A673 (cell line): ENCODE results near the gene FERMT3. TPM values are rescaled to one million over a fixed set of nuclear protein-coding genes. Genes with fewer than 3 reads are reported as not detected.

Experiments used
- BruUV-seq: library from RNA; stranded (reverse); fragments of 400-500 nt; replicated peaks from 2 replicates; lab custom pipeline; 2021; lab: Mats Ljungman, UMichigan
- CTCF ChIA-PET: fragments of 300-600 bp; sonication (Branson Sonifier 250); formaldehyde crosslinking; loops from one replicate; lab custom pipeline; 2022; ENCODE audit warnings: antibody characterized with exemption; lab: Charles Lee
- POLR2A ChIA-PET: fragments of 300-600 bp; sonication (Branson Sonifier 250); formaldehyde crosslinking; loops from one replicate; lab custom pipeline; 2022; ENCODE audit warnings: antibody characterized with exemption; ENCODE audit not compliant: low non-redundant PET; lab: Charles Lee
- DNase-seq: peaks from one replicate; pipeline ENCODE4 v3.0.0-alpha.2; 2015; ENCODE audit warnings: low spot score
- H3K27ac ChIP-seq: fragments of 200-600 bp; sonication (generic); 2 replicates; pipeline ENCODE4 v1.5.1; 2016; ENCODE audit warnings: mixed run types, low read depth, mild to moderate bottlenecking, mixed read lengths, antibody characterized with exemption, low read length; ENCODE audit not compliant: poor library complexity, severe bottlenecking
- H3K27me3 ChIP-seq: fragments of 200-600 bp; sonication (generic); replicated peaks from 2 replicates; pipeline ENCODE4 v1.6.1; 2017; ENCODE audit warnings: mixed run types, low read depth, mild to moderate bottlenecking, mixed read lengths, antibody characterized with exemption, low read length; ENCODE audit not compliant: insufficient read depth, poor library complexity
- H3K36me3 ChIP-seq: fragments of 200-600 bp; sonication (generic); 2 replicates; pipeline ENCODE4 v1.6.1; 2016; ENCODE audit warnings: mixed run types, mild to moderate bottlenecking, mixed read lengths, antibody characterized with exemption, low read length; ENCODE audit not compliant: insufficient read depth, poor library complexity, severe bottlenecking
- H3K4me1 ChIP-seq: fragments of 200-600 bp; sonication (generic); 2 replicates; pipeline ENCODE4 v1.6.1; 2017; ENCODE audit warnings: mixed run types, mild to moderate bottlenecking, mixed read lengths, antibody characterized with exemption, low read length; ENCODE audit not compliant: insufficient read depth, poor library complexity, severe bottlenecking
- H3K4me3 ChIP-seq: fragments of 200-600 bp; sonication (generic); 2 replicates; pipeline ENCODE4 v1.5.1; 2016; ENCODE audit warnings: low read depth, mixed run types, mild to moderate bottlenecking, mixed read lengths, low read length; ENCODE audit not compliant: poor library complexity, severe bottlenecking
- H3K9me3 ChIP-seq: fragments of 200-600 bp; sonication (generic); 2 replicates; pipeline ENCODE4 v1.6.1; 2016; ENCODE audit warnings: mixed run types, low read depth, mild to moderate bottlenecking, mixed read lengths, antibody characterized with exemption, low read length; ENCODE audit not compliant: poor library complexity, severe bottlenecking
- CTCF ChIP-seq: fragments of 300-800, 200-600 bp; sonication (generic); conservative IDR thresholded peaks from 2 replicates; pipeline ENCODE4 v1.5.1; 2017; ENCODE audit warnings: low read depth, mild to moderate bottlenecking, antibody characterized with exemption, low read length, moderate library complexity, mixed read lengths
- EZH2 ChIP-seq: fragments of 200-600 bp; sonication (generic); IDR thresholded peaks from 2 replicates; pipeline ENCODE4 v1.6.1; 2017; ENCODE audit warnings: borderline replicate concordance, low read depth, mild to moderate bottlenecking, mixed read lengths, antibody characterized with exemption, low read length; ENCODE audit not compliant: poor library complexity, severe bottlenecking
- intact Hi-C: fragments of 100-400 bp; cut with micrococcal nuclease; formaldehyde crosslinking; loops from one replicate; pipeline ENCODE4 v1.10.0; 2022; ENCODE audit not compliant: unreplicated experiment
- total RNA-seq: library from RNA; stranded (reverse); gene quantifications from 2 replicates; pipeline ENCODE4 v1.2.3, GENCODE V29; 2021

FERMT3 gene
- total RNA-seq, 1 experiment from 2014 or later: 99.3 TPM

GRCh38 chr11:64237484-64237951 is 31.0 kb downstream of the FERMT3 start:
- Histone ChIP-seq H3K27me3 (no peaks in the 10 kb centered on the region), H3K4me3 (no peak overlapping the region), H3K4me1 (peaks cover 11% of the 10 kb centered on the region), H3K36me3 (peaks cover 16% of the 10 kb centered on the region), H3K9me3 (no peaks in the 10 kb centered on the region), H3K27ac (no peak overlapping the region)
- ChIA-PET POLR2A (interaction anchor here (0.5 to 0.6 kb wide), 2 partner anchors 260 to 394 kb away, joined by 3 to 4 read pairs; no protein-coding TSS in a partner anchor), CTCF (interaction anchor here (1.7 kb wide), 1 partner anchor 33 kb away, joined by 5 read pairs; no protein-coding TSS in a partner anchor)
- DNase-seq: no peak
- intact Hi-C loops: no loop called here
- no TSS peak for BruUV-seq
- TF ChIP-seq CTCF: no peak
- no peak for TF ChIP-seq EZH2

- H3K36me3 ChIP-seq: peaks cover 16% of the 10 kb centered on the region
- no TSS peak for BruUV-seq
- no peak for TF ChIP-seq EZH2
- no peak for TF ChIP-seq CTCF
- H3K27me3 ChIP-seq: no peaks in the 10 kb centered on the region
- CTCF ChIA-PET: interaction anchor here (1.7 kb wide), 1 partner anchor 34 kb away, joined by 5 read pairs; no protein-coding TSS in a partner anchor
- intact Hi-C loops: no loop called here
- DNase-seq: no peak
- POLR2A ChIA-PET: no interaction called here
- H3K27ac ChIP-seq: no peak overlapping the region
- H3K4me1 ChIP-seq: peaks cover 11% of the 10 kb centered on the region
- H3K4me3 ChIP-seq: no peak overlapping the region
- H3K9me3 ChIP-seq: no peaks in the 10 kb centered on the region
These were observed 31.6 kb downstream of the FERMT3 start for GRCh38 chr11:64238076-64238475.

GRCh38 chr11:64238999-64239398 is 32.5 kb downstream of the FERMT3 start:
- Histone ChIP-seq H3K27ac (peak overlapping the region; percentile 13), H3K4me3 (no peak overlapping the region), H3K4me1 (peaks cover 10% of the 10 kb centered on the region), H3K27me3 (no peaks in the 10 kb centered on the region), H3K36me3 (peaks cover 24% of the 10 kb centered on the region), H3K9me3 (no peaks in the 10 kb centered on the region)
- intact Hi-C loops: no loop called here
- no peak for TF ChIP-seq CTCF
- no peak for TF ChIP-seq EZH2
- CTCF ChIA-PET: no interaction called here
- BruUV-seq: no TSS peak
- no peak for DNase-seq
- POLR2A ChIA-PET: no interaction called here
